Right hindlimb (tissue), 1 donor: ENCODE measurements around the gene CYP2J2.
"Not testable (repeated sequence)": the region's sequence is repeated elsewhere in the genome, so short reads cannot be mapped to it uniquely, and the experiment has no call there.

Experiments used
- DNase-seq: peaks from one replicate; pipeline ENCODE4 v3.0.0-alpha.2; 2018

Gene CYP2J2

GRCh38 chr1:59857679-59858354 is 68.8 kb downstream of the CYP2J2 start:
- DNase-seq: no peak

GRCh38 chr1:59856725-59857338 is 69.7 kb downstream of the CYP2J2 start:
- DNase-seq: no peak

GRCh38 chr1:59855297-59855696 is 71.3 kb downstream of the CYP2J2 start:
- not testable (repeated sequence) for DNase-seq

GRCh38 chr1:59852117-59852516 is 74.5 kb downstream of the CYP2J2 start:
- DNase-seq: no peak

- DNase-seq: no peak
These were observed 79.7 kb downstream of the CYP2J2 start for GRCh38 chr1:59846895-59847282.

GRCh38 chr1:59846209-59846894 is 80.2 kb downstream of the CYP2J2 start:
- no peak for DNase-seq

GRCh38 chr1:59845091-59845490 is 81.5 kb downstream of the CYP2J2 start:
- DNase-seq: no peak
